Motor neuron (in vitro differentiated cells): ENCODE data around the gene PTGES2. TPM values are rescaled to one million over a fixed set of nuclear protein-coding genes. Genes with fewer than 3 reads are reported as not detected.

Experiments
- ATAC-seq, 8 experiments: fragments of 200-7000 bp; cut with Tn5 transposase; replicated peaks in 6 of 8; 2 replicates each; pipeline ENCODE4 v1.8.0; 2021; ENCODE audit warnings: mild to moderate bottlenecking in 8 of 8, moderate library complexity in 8 of 8
- H3K27ac ChIP-seq, 2 donors: fragments of 250-450 bp; sonication (Bioruptor Pico); 2 replicates each; pipeline ENCODE4 v1.9.0; 2021; ENCODE audit warnings: antibody characterized with exemption in 2 of 2, mild to moderate bottlenecking in 2 of 2, moderate library complexity in 1 of 2
- H3K4me1 ChIP-seq, 2 donors: fragments of 250-450 bp; sonication (Bioruptor Pico); replicated peaks in 1 of 2; 2 replicates each; pipeline ENCODE4 v1.6.1; 2021; ENCODE audit warnings: antibody characterized with exemption in 2 of 2, mild to moderate bottlenecking in 2 of 2, moderate library complexity in 1 of 2
- H3K4me3 ChIP-seq, 5 donors: fragments of 250-450 bp; sonication (Bioruptor Pico); 2 replicates each; pipeline ENCODE4 v1.9.0; 2021; ENCODE audit warnings: antibody characterized with exemption in 5 of 5, mild to moderate bottlenecking in 5 of 5, moderate library complexity in 4 of 5
- WGBS, 10 experiments: fragments of 450-650 bp; shearing (Covaris generic); methylation state at CpG; one replicate each; pipeline ENCODE4 v1.0.0; 2022; 5-methylcytosine and 5-hydroxymethylcytosine counted together
- in situ Hi-C, 9 experiments: fragments of 400-800 bp; cut with MboI; loops; one replicate each; pipeline ENCODE4 v1.15.0; 2021; ENCODE audit warnings: low sequenced_read_pairs in 9 of 9, low pct_unique_long_range_greater_than_20kb in 2 of 9; ENCODE audit not compliant: unreplicated experiment in 9 of 9
- total RNA-seq, 8 experiments: library from RNA; unstranded; fragments of 300-600 nt; gene quantifications; 2 replicates each; pipeline versions ENCODE4 v1.2.3 to v1.2.4, GENCODE V29; 2022

PTGES2 gene
- total RNA-seq, 8 experiments from 2014 or later, result 42.6 to 111 (median 50.9) TPM

DNA sequence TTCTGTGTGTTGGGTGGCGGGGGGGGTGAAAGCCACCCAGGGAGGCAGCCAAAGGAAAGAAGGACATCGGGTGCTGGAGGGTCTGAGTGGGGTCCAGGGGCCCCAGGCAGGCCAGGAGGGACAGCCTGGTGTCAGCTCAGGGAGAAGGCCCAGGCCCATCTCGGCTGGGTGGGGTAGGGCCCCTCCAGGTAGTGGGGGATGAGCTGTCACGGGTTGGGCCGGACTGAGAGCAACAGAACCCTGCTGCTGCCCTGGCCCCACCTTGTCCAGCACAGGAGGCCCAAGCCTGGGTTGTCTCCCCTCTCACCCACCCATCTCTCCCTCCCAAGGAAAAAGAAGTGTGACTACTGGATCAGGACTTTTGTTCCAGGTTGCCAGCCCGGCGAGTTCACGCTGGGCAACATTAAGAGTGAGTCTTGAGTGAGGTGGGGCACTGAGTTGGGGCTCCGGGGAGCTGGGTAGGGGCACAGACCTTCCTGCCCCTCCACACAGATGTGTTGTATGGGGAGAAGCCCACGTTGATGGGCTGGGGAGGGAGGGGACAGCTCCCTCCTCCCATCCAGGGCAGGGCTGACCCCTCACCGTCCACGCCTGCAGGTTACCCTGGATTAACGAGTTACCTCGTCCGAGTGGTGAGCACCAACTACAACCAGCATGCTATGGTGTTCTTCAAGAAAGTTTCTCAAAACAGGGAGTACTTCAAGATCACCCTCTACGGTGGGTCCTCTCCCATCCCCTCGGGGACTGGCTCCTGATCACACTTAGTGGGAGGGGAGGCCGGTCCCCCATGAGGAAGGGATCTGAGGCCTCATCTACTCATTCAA lies 24.0 kb upstream of the PTGES2 start:
- Histone ChIP-seq H3K27ac (no peak overlapping the region), H3K4me1 (peaks cover 0 to 5% of the 10 kb centered on the region in 2 donors), H3K4me3 (no peak overlapping the region)
- ATAC-seq, result no peak
- in situ Hi-C loops, result no loop called here
- WGBS, 10 experiments, result 0 to 63% methylated on average over 1 to 4 of the region's 18 CpGs; no CpG with 5 or more reads in 8 of the 10 experiments

DNA sequence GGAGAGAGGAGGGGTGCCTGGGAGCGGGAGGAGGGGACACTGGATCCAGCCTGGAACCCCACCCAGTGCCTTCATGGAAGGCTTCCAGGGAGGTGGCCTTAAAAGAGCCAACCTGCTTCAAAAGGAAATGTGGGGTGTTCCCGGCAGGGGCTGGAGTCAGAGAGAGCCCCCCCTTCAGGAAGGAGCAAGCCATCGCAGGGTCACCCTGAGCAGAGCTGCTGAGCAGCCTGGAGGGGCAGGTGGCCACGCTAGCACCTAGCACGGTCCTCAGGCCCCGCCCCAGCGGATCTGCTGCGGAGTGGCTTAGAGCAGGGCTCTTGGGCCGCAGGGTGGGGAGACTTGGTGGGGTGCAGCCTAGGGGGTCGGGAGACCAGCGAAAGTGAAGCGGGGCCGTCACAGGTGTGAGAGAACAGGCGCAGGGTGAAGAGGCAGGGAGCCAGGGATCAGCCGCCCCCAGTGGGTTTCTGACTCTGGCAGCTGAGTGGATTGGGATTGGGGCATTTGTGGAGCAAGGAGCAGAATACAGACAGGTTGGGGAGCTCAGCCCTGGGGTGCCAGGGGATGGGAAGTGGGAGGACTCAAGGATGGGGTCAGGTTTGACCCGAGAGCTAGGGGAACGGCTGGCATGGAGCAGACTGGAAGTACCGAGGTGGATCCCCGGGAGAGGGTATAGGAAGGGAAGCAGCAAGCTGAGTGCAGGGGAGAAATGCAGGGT lies 23.2 kb upstream of the PTGES2 start:
- Histone ChIP-seq H3K4me1 (peaks cover 0 to 5% of the 10 kb centered on the region in 2 donors), H3K4me3 (no peak overlapping the region), H3K27ac (no peak overlapping the region)
- in situ Hi-C loops, result no loop called here
- WGBS, 10 experiments, result 0 to 80% methylated on average over 1 of the region's 19 CpGs; no CpG with 5 or more reads in 8 of the 10 experiments
- peak in 7 of 8 experiments; percentile 10 to 81 (median 18) for ATAC-seq

DNA sequence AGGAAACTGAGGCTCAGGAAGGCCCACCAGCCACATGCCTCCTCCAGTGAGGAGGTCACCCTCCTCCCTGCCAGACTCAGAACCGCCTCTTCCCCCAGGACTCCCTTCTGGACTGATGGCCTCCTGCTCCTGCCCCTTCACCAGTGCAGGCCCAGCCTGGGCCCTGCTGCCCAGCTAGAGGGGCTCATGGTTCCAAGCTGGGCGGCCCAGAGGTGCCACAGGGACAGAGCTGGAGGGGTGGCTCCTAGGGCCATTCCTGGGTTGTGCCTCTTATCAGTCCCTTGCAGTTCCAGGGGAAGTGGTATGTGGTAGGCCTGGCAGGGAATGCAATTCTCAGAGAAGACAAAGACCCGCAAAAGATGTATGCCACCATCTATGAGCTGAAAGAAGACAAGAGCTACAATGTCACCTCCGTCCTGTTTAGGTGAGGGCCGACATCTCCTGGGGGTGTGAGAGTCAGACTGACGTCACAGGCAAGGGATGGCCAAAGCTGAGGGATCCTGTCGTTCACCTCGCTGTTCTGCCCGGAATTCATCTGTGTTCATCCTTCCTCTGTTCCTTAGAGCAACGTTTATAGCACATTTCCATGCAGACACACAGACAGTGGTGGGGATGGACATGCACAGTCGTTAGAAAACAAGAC lies 22.5 kb upstream of the PTGES2 start:
- in situ Hi-C loops, result no loop called here

DNA sequence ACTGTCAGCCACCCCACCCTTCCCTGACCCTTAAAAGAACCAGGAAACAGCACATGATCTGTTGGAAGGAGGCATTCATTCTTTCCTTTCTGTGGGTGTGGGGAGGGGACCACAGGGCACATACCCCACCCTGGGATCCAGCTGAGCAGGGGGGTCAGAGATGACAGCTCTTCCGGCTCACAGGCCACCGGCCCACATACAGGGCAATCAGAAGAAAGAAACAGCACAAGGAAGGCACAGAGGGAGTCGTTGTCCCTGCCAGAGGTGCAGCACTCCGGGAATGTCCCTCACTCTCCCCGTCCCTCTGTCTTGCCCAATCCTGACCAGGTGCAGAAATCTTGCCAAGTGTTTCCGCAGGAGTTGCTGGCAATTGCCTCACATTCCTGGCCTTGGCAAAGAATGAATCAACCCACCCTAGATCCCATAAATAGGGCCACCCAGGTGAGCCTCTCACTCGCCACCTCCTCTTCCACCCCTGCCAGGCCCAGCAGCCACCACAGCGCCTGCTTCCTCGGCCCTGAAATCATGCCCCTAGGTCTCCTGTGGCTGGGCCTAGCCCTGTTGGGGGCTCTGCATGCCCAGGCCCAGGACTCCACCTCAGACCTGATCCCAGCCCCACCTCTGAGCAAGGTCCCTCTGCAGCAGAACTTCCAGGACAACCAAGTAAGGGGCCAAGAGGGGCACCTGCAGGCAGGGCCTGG lies 21.6 kb upstream of the PTGES2 start, which contains the start of gene LCN2:
Gene LCN2 (plus strand): TSS at position 453 of the 701 bp plus-strand sequence. CDS start 73 bp downstream, at position 526.
- in situ Hi-C loops, result no loop called here
- ATAC-seq, result peak in 3 of 8 experiments; percentile 36 to 80 (median 76)
- WGBS, 10 experiments, result 60 to 100% (median 83%) methylated on average over 1 to 2 of the region's 9 CpGs; no CpG with 5 or more reads in 4 of the 10 experiments
- Histone ChIP-seq H3K27ac (no peak within 1 kb of the TSS), H3K4me1 (peaks cover 3 to 5% of the 10 kb centered on the region in 2 donors), H3K4me3 (no peak within 1 kb of the TSS)

More for the DNA sequence above, 22.5 kb upstream of the PTGES2 start:
- ATAC-seq, result no peak
- H3K27ac ChIP-seq, result no peak overlapping the region
- H3K4me1 ChIP-seq, result peaks cover 0 to 5% of the 10 kb centered on the region in 2 donors
- WGBS, 10 experiments, result 48 to 100% (median 80%) methylated on average over 1 to 7 of the region's 11 CpGs; no CpG with 5 or more reads in 5 of the 10 experiments
- H3K4me3 ChIP-seq, result no peak overlapping the region

DNA sequence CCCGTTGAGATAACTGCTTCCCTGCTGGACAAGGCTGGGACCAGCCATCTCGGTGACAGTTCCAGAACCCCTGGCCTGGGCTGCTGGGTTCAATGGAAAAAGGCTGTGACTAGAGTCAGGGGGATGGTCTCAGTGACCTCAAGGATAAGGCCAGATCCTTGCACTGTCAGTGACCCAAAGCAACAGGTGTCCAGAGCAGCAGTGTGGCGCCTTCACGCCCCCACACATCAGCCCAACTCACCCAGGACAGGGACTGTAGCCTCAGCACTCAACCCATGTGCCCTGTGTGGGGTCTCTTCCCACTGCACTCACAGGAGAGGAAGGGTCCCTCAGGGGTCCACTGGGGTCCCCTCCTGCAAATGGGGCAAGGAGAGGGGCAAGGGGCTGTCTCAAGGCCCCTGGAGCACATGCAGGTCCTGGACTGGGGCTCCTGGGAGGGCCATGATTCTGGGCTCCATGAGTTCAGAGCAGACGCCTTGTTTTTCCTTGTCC lies 21.0 kb upstream of the PTGES2 start:
- 20 to 100% (median 86%) methylated on average over 1 to 2 of the region's 5 CpGs; no CpG with 5 or more reads in 7 of the 10 experiments for WGBS, 10 experiments
- Histone ChIP-seq H3K27ac (no peak overlapping the region), H3K4me1 (peaks cover 3 to 5% of the 10 kb centered on the region in 2 donors), H3K4me3 (no peak overlapping the region)
- ATAC-seq, result no peak
- in situ Hi-C loops, result no loop called here

DNA sequence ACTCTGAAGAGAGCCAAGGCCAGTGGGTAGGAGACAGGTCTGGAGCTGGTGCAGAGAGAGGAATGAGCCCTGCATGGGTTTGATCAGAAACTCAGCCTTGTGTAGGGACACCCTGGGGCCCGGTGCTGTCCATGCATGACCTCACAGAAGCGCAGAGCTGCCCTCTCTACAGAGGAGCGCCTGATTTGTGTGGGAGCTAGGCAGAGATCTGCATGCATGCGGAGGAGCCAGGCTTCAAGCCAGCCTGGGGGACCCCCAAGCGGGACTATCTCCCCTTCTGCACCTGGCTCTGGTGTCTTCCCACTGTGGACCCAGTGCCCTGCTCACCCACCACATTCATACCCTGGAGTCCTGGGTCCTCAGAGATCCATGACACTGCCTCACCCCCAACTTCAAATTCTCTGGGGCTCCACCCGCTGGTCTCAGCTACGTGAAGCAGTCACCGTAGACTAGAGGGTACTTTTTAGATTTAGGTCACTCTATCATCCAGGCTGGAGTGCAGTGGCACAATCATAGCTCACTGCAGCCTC lies 19.1 kb upstream of the PTGES2 start:
- Histone ChIP-seq H3K27ac (no peak overlapping the region), H3K4me3 (no peak overlapping the region), H3K4me1 (peaks cover 0 to 3% of the 10 kb centered on the region in 2 donors)
- ATAC-seq, result peak in 1 of 8 experiments; percentile 2
- 69 to 100% (median 83%) methylated on average over 2 to 5 of the region's 8 CpGs; no CpG with 5 or more reads in 6 of the 10 experiments for WGBS, 10 experiments
- in situ Hi-C loops, result no loop called here

DNA sequence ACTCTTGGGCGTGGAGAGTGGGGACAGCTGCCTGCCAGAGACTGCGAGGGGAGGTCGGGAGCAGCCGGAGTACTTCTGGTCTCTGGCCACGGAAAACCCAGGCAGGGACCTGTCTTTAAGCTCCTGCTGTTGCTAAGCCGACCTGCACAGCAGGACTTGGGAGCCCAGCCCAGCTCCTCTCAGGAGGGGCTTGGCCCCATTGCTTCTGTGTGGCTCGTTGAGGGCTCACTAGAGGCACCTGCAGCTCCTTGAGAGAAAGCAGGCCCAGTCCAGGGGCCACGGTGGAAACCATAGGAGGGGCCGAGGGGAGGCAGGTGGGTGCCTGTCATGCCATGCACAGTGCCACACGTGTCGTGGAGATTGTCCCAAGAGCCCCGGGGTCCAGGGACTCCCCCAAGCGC lies 18.4 kb upstream of the PTGES2 start:
- WGBS, 10 experiments, result 50 to 100% (median 90%) methylated on average over 1 to 2 of the region's 13 CpGs; no CpG with 5 or more reads in 4 of the 10 experiments
- H3K4me3 ChIP-seq, result no peak overlapping the region
- H3K27ac ChIP-seq, result no peak overlapping the region
- in situ Hi-C loops, result no loop called here
- H3K4me1 ChIP-seq, result peaks cover 0 to 4% of the 10 kb centered on the region in 2 donors
- ATAC-seq, result peak in 3 of 8 experiments; percentile 3 to 11 (median 9)

DNA sequence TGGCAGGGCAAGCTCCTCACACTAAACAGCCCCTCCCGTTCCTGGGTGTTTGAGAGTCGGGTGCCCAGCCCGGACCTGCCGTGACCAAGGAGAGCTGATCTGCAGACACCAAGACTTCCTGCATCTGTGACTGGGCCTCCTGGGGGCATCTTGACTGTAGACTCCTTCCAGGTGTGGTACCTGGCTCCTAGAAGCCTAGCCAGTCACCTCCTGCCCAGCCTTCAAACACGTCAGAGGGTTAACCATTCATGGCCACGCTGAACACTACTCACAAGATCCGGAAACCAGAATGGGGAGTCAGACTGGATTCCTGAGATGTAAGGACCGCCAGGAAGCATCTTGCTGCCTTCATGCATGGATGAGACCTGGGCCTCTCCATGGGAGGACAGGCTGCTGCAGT lies 18.0 kb upstream of the PTGES2 start:
- no peak for ATAC-seq
- in situ Hi-C loops, result no loop called here

DNA sequence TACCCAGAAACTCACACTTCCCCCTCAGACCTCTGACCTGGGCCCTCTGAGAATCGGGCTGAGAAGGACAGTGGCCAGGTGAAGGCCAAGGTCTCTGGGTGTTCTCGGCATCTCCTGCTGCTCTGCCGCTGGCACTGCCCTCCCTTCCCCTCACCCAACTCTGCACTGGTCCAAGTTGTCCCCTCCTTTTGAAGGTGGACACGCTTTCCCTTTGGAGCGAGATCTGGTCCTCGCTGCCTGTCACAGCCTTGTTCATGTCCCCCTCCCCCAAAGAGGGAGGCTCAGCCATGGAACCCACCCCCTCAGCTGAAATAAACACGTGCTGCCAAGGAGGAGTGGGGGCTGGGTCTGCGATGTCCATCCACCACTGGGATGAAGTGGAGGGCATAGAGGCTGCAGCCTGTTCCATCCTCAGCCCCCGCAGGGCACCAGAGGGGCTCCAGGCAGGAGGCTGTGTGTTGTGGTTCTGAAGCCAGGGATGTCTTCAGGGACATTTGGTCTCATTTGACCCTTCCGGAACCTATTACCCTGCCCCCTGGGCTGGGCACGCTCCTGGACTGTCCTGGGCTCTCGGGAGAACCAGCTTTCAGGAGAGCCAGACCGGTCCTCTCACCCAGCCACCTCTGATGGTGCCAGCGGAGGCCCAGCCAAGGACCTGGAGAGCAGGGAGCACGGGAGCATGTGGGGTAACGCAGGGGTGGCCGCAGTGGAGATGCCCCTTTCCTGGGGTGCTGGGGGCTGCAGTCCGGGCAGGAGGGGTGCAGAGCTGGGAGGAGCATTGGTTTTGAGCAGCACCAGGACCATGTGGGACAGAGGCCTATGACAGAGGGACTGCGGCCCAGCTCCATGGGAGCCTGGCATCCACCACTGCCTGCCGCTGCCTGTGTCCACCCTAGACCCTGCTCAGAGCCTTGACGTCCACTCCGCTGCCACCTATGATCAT lies 17.0 kb upstream of the PTGES2 start:
- Histone ChIP-seq H3K4me1 (peaks cover 8 to 10% of the 10 kb centered on the region in 2 donors), H3K4me3 (no peak overlapping the region), H3K27ac (no peak overlapping the region)
- peak in 4 of 8 experiments; percentile 6 to 17 (median 12) for ATAC-seq
- WGBS, 10 experiments, result 80 to 100% (median 100%) methylated on average over 1 to 5 of the region's 22 CpGs; no CpG with 5 or more reads in 7 of the 10 experiments
- in situ Hi-C loops, result no loop called here

More for the DNA sequence above, 18.0 kb upstream of the PTGES2 start:
- H3K27ac ChIP-seq, result no peak overlapping the region
- no peak overlapping the region for H3K4me3 ChIP-seq
- WGBS, 10 experiments, result 45 to 92% (median 54%) methylated on average over 2 to 4 of the region's 8 CpGs; no CpG with 5 or more reads in 7 of the 10 experiments
- peaks cover 4 to 7% of the 10 kb centered on the region in 2 donors for H3K4me1 ChIP-seq

DNA sequence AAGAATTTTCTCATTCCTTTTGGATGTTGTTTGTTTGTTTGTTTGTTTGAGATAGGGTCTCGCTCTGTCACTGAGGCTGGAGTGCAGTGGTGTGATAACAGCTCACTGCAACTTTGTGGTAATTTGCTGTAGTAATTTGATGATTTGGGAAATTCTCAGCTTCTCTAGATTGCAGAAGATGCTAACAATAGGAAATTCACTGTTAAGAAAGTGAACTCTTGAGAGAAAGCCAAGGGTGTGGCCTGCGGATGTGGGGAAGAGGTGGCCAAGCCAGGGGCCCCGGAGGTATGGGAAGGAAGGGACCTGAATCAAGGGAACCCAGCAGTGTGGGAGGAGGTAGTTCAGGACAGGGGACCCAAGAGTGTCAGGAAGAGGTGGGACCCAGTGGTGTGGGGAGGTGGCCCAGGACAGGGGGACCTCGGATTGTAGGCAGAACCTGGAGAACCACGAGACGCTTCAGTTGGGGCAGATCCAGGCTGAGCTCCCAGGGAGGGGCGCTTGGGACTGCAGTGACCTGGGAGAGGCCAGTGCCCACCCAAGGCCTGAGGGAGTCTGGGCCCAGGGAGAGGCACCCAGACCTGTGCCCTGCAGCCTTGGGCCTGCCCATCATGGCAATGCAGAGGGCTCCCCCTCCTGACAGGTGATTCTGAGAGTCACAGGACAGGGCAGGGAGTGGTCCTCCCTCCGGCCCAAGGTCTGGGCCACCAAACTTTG lies 16.2 kb upstream of the PTGES2 start:
- ATAC-seq, result peak in 6 of 8 experiments; percentile 6 to 59 (median 16)
- Histone ChIP-seq H3K4me3 (no peak overlapping the region), H3K4me1 (peaks cover 8 to 10% of the 10 kb centered on the region in 2 donors), H3K27ac (no peak overlapping the region)
- 39 to 100% (median 89%) methylated on average over 1 to 3 of the region's 8 CpGs; no CpG with 5 or more reads in 2 of the 10 experiments for WGBS, 10 experiments
- in situ Hi-C loops, result no loop called here
